Activated T-helper 17 cell treated with anti-CD3 and anti-CD28 coated beads, Interleukin-2, amount 50 U/mL, for 72 hours (primary cell): ENCODE data around the gene FHOD3. TPM values are rescaled to one million over a fixed set of nuclear protein-coding genes. Genes with fewer than 3 reads are reported as not detected.

Source experiments
- ATAC-seq: fragments of 150-1000 bp; cut with Tn5 transposase; replicated peaks from 2 replicates; pipeline ENCODE4 v1.10.0; 2021; ENCODE audit warnings: mild to moderate bottlenecking, moderate library complexity
- H3K27ac Mint-ChIP-seq: one replicate; pipeline ENCODE4 v1.8.0; 2022; ENCODE audit warnings: mixed read lengths
- H3K27me3 Mint-ChIP-seq: one replicate; pipeline ENCODE4 v1.8.0; 2022; ENCODE audit warnings: mixed read lengths
- H3K36me3 Mint-ChIP-seq: one replicate; pipeline ENCODE4 v1.8.0; 2022; ENCODE audit warnings: low read depth, mild to moderate bottlenecking, mixed read lengths
- H3K4me1 Mint-ChIP-seq: one replicate; pipeline ENCODE4 v1.8.0; 2022; ENCODE audit warnings: mixed read lengths
- H3K4me3 Mint-ChIP-seq: one replicate; pipeline ENCODE4 v1.8.0; 2022; ENCODE audit warnings: mild to moderate bottlenecking, mixed read lengths
- H3K9me3 Mint-ChIP-seq: one replicate; pipeline ENCODE4 v1.8.0; 2022; ENCODE audit warnings: mixed read lengths
- total RNA-seq, 2 donors: library from RNA; stranded (reverse); gene quantifications; one replicate each; pipeline ENCODE4 v1.2.3, GENCODE V29; 2022

Gene FHOD3
- total RNA-seq, 2 donors from 2014 or later: not detected

DNA sequence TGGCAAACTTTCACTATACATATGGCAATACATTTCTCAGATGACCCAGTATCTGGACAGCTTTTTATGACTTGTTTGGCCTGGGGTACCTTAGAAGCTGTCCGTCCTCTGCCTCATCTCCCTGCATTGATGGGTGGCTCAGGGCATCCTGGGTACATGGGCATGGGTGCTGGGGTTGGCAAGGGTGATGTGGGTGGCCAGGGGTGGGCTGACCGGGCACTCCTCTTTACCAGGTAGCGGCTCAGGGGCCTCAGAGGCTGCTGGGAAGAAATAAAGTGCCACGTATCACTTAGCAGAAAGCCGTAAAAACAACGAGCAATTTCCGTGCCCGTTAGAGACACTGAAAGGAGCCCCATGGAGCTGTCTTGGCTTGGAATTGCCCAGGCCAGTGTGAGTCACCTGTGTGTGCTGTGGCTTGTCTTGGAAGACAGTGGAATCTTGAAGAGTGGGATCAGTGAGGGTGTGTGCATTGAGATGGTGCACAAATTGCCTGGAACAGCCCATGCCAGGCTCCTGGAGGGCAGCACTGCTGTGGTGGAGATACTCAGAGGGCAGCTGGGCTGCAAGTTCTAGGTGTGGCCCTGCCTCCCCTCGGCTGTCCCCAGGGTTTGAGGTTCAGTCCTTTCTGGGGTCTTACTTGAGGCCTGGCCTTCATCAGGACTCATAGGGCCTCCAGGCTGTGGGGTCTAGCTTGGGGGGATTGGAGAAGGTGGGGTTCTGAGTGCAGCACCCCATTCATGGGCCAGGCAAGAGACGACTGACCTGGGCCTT, 88.8 kb downstream of the FHOD3 start:
- H3K27me3 Mint-ChIP-seq: peaks cover 7% of the 10 kb centered on the region
- H3K36me3 Mint-ChIP-seq: no peaks in the 10 kb centered on the region
- H3K4me1 Mint-ChIP-seq: no peaks in the 10 kb centered on the region
- no peak overlapping the region for H3K27ac Mint-ChIP-seq
- ATAC-seq: no peak
- no peak overlapping the region for H3K4me3 Mint-ChIP-seq
- H3K9me3 Mint-ChIP-seq: no peaks in the 10 kb centered on the region

DNA sequence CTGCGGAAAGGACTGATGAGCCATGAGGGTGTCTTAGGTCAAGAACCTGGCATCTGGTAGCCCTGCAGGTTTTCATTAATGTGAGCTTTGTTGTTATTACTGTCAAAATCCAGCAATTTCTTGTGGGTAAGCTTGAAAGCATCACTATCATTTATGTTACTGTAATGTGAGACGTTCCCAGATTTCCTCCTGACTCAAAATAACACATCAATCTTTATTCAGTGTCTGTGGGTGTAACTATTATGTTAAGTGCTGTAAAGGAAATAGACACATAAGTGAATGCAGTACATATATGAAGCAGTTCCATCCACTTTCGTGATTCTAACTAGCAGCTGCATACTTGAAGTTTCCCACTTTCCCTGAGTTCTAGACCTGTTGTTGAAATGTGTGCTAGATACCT, 89.8 kb downstream of the FHOD3 start:
- Mint-ChIP-seq H3K36me3 (no peaks in the 10 kb centered on the region), H3K9me3 (no peaks in the 10 kb centered on the region), H3K27me3 (peaks cover 5% of the 10 kb centered on the region), H3K4me1 (no peaks in the 10 kb centered on the region), H3K27ac (no peak overlapping the region), H3K4me3 (no peak overlapping the region)
- ATAC-seq: no peak

DNA sequence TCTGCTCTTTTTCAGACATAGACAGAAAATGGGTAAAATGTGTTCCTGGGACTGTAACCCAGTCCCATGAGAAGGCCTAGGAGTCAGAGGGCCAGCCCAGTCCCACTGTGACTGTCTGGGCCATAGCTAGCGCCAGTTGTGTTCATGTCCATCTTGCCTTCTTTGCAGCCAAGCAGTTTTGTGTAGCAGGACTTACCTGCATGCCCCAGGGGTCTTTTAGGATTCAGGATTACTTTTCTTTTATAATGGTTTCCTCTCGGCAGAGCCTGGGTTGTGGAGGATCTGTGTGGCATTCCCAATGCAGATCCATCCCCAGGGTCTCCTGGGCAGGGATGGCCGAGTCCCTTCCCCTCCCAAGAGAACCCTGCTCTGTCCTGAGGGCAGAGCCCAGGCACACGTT, 90.8 kb downstream of the FHOD3 start:
- Mint-ChIP-seq H3K4me3 (no peak overlapping the region), H3K27me3 (peaks cover 5% of the 10 kb centered on the region), H3K9me3 (no peaks in the 10 kb centered on the region), H3K27ac (no peak overlapping the region), H3K4me1 (no peaks in the 10 kb centered on the region), H3K36me3 (no peaks in the 10 kb centered on the region)
- ATAC-seq: no peak

DNA sequence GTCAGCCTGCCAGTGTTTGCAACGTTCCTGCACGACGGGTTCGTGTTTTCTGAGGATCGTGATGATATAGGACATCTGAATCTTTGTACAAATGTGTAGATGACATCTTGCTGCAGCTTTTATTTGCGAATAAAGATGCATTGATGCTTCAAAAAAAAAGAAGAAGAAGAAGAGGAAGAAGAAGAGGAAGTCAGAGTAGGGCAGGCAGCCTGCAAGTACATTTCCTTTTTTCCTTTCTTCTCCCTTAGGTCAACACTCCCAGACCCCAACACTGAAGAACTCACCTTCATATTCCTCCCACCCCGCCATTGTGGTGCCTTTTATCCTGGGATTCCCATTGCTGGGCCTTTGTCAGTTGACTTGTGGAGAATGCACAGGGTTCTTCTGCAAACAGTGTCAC, 91.5 kb downstream of the FHOD3 start:
- no peak overlapping the region for H3K27ac Mint-ChIP-seq

DNA sequence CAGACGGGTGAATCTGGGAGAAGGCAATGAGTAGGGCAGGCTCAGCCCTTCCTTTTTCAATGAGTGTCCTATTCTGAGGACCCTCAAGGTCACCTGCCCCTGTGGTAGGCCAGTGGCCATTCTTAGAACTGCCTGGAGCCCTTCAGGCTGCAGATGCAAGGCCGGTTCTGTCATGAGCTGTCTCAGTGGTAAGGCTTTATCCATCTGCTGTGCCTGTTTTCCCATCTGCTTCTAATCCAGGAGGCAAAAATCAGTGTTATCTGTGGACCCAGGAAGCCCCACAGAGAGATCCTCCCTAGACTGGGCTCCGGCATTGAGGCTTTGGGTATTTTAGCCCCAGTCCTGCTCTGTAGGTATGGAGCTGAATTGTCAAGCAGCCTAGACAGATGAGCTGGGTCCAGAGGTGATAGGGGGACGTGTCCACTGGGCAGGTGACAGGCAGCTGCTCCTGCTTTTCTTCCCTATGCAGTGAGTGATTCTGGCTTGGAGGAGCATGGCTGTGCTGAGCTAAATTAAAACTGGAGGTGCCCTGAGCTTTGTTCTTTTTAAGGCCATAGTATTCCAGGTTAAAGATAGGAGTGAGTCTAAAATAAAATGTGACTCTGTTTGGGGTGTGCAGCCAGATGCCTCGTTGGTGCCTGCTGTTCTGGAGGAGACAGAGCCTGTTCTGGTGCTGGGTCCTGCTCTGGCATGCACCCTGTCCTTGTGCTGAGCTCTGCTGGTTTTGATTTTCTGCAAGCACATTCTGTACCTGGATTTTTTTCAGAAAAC, 92.5 kb downstream of the FHOD3 start:
- no peak overlapping the region for H3K27ac Mint-ChIP-seq
- peaks cover 5% of the 10 kb centered on the region for H3K27me3 Mint-ChIP-seq
- peaks cover 5% of the 10 kb centered on the region for H3K9me3 Mint-ChIP-seq
- no peaks in the 10 kb centered on the region for H3K4me1 Mint-ChIP-seq
- no peaks in the 10 kb centered on the region for H3K36me3 Mint-ChIP-seq
- H3K4me3 Mint-ChIP-seq: no peak overlapping the region
- no peak for ATAC-seq

More for the DNA sequence above, 91.5 kb downstream of the FHOD3 start:
- no peak overlapping the region for H3K4me3 Mint-ChIP-seq
- H3K36me3 Mint-ChIP-seq: no peaks in the 10 kb centered on the region
- H3K9me3 Mint-ChIP-seq: peaks cover 4% of the 10 kb centered on the region
- H3K4me1 Mint-ChIP-seq: no peaks in the 10 kb centered on the region
- H3K27me3 Mint-ChIP-seq: peaks cover 5% of the 10 kb centered on the region
- no peak for ATAC-seq

DNA sequence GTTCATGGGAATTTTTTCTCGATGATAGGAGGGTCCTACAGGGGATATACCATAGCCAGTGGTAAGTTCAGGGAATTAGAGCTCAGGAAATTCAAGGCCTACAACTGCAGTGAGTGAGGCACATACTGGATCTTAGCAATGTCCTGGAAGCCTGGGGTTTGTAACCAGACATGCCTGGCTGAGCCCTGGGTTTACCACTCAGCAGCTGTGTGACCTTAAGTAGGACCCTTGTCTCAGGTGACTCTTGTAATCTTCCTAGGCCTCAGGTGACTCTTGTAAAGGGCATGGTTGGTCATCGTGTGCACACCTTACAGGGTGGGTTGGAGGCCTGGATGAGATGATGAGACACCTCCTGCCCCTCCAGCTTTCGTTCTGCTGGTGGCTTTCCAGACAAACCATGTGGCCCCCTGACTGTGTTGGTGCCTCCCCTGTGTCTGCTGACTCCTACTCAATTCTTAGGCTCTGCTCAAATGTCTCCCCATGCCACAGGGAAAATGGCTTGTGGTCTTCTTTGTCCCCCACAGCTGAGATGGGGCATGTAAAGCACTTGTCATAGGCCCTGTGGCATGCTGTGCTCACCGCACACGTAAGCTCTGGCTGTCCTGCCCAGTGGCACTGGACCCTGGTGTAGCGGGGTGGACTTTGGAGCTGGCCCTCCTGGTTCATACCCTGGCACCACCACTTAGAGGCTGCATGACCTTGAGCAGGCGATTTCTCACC, 94.1 kb downstream of the FHOD3 start:
- Mint-ChIP-seq H3K9me3 (peaks cover 7% of the 10 kb centered on the region), H3K4me1 (no peaks in the 10 kb centered on the region), H3K4me3 (no peak overlapping the region), H3K27ac (no peak overlapping the region), H3K27me3 (peaks cover 5% of the 10 kb centered on the region), H3K36me3 (no peaks in the 10 kb centered on the region)
- ATAC-seq: no peak

DNA sequence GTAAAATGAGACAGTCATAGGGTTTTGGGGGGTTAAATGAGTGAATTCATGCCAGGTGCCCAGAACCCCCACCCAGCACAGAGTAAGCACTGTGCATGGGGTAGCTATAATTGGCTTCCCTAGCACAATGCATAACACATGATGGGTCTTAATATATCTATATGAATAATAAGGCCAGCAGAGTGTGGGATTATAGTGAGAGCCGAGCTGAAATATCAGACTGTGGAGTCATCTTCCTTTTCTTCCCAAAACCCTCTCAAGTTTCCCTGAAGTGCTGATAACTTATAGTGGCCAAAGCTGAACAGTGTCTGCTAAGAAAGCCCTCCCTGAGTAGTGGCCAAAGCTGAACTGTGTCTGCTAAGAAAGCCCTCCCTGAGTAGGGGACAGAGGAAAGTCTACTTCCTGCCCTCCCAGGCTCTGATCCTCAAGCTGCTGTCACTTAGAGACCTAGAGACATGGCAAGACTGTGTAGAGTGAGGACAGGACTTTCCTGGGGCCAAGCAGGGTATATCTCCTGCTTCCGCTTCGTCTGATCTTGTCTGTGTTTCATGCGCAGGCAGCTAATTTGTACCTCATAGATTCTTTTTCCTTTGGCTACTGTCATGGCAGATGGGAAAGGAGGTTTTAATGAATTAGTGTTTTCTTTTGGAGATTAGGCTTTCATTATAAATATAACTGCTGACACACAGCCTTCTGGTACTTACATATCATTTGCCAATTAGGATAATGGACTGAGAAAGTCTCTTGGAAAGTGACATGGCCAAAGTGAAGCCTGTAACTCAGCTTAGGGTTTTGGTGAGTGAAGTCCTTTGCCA, 94.9 kb downstream of the FHOD3 start:
- no peak overlapping the region for H3K27ac Mint-ChIP-seq
- no peaks in the 10 kb centered on the region for H3K4me1 Mint-ChIP-seq
- H3K9me3 Mint-ChIP-seq: peaks cover 7% of the 10 kb centered on the region
- no peak overlapping the region for H3K4me3 Mint-ChIP-seq
- peaks cover 5% of the 10 kb centered on the region for H3K27me3 Mint-ChIP-seq
- no peaks in the 10 kb centered on the region for H3K36me3 Mint-ChIP-seq
- ATAC-seq: no peak

DNA sequence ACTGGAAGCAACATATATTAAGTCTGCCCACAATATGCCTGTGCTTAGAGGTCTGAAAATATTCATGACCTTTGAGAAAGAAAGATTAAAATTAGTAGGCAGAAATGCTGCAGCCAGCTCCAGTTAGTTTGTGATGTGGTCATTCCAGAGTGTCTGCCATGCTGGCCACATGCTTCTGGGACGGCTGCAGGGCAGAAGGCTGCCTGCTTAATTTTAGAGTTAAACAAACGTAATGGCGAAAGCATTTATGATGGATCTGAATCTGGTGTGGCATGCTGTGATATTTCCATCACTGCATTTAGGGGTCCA, 95.4 kb downstream of the FHOD3 start:
- no peak overlapping the region for H3K4me3 Mint-ChIP-seq
- H3K4me1 Mint-ChIP-seq: no peaks in the 10 kb centered on the region
- peaks cover 7% of the 10 kb centered on the region for H3K9me3 Mint-ChIP-seq
- H3K27ac Mint-ChIP-seq: no peak overlapping the region
- no peak for ATAC-seq
- H3K27me3 Mint-ChIP-seq: peaks cover 5% of the 10 kb centered on the region
- H3K36me3 Mint-ChIP-seq: no peaks in the 10 kb centered on the region

DNA sequence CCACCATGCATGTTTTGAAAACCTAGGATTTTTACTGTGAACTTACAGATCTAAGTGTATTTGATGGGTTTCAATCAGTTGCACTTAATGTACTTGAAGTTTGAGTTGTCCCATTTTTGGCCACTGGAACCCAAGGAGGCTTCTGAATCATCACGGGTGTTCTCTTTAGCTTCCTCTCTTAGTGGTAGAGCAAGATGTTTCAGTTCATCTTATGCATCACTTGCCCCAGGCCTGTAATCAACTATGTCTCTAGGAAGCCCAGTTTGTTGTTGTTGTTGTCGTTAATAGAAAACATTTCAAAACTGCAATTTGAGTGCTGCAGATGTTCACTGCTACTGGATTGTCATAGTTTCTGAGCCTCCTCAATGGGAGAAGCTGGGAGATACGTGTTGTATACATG, 97.0 kb downstream of the FHOD3 start:
- Mint-ChIP-seq H3K4me3 (no peak overlapping the region), H3K27me3 (peaks cover 1% of the 10 kb centered on the region), H3K9me3 (peaks cover 7% of the 10 kb centered on the region), H3K27ac (no peak overlapping the region), H3K4me1 (no peaks in the 10 kb centered on the region), H3K36me3 (no peaks in the 10 kb centered on the region)
- ATAC-seq: no peak

DNA sequence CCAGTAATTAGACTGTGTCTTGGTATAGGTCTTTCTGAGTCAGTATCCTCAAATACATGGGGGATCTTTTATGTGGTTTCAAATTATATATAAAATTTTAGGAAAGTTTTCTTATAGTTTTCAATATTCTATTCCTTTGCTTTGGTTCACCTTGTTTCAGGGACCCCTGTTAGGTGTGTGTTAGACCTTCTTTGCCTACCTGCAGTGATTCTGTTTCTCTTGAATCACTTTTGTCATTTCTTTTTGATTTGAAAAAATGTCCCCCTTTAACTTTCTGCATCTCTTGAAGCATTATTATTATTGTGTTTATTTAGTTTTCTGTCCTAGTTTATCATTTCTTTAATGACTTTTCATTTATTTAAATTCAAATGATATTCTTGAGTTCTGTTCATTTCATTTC, 98.7 kb downstream of the FHOD3 start:
- H3K27me3 Mint-ChIP-seq: peaks cover 5% of the 10 kb centered on the region
- no peaks in the 10 kb centered on the region for H3K4me1 Mint-ChIP-seq
- H3K9me3 Mint-ChIP-seq: peaks cover 7% of the 10 kb centered on the region
- ATAC-seq: no peak
- H3K4me3 Mint-ChIP-seq: no peak overlapping the region
- H3K27ac Mint-ChIP-seq: no peak overlapping the region
- H3K36me3 Mint-ChIP-seq: no peaks in the 10 kb centered on the region

DNA sequence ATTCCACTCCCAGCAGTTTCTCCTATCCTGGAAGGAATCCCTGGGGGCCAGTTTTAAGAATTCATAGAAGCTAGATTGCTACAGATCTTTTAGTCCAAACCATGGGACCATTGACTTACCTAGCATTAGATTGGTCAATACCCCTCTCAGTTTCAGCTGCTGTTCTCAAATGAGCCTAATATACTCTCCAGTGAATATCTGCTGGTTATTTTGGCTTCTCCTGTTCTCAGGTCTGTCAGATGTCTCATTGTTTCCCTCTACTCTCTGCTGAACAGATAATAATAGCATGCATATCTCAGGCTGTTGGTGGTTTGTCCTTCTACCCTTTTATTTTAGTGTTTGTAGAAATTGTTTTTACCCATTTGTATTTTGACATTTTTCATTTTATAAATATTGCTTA, 99.5 kb downstream of the FHOD3 start:
- Mint-ChIP-seq H3K9me3 (peaks cover 7% of the 10 kb centered on the region), H3K4me3 (no peak overlapping the region)
- ATAC-seq: no peak

DNA sequence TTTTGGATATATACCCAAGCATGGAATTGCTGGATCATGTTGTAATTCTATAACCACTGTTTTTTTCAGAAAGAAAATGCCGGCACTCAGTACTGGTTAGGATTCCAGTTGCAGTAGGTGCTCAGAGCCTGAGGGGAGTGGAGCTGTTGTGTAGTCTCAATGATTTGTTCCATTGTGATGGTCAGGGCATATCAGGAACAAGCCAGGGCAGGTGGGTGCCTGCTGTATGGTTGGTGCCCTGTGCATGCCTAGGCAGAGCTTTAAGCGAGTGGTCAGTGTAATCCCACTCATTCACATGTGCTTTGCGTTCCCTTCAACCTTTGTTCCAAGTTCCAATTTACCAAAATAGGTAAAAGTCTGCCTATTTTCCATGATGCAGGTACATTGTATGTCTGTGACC, 100.9 kb downstream of the FHOD3 start:
- no peaks in the 10 kb centered on the region for H3K36me3 Mint-ChIP-seq
- no peak for ATAC-seq
- H3K27ac Mint-ChIP-seq: no peak overlapping the region
- no peaks in the 10 kb centered on the region for H3K4me1 Mint-ChIP-seq
- no peak overlapping the region for H3K4me3 Mint-ChIP-seq
- H3K9me3 Mint-ChIP-seq: peaks cover 7% of the 10 kb centered on the region
- H3K27me3 Mint-ChIP-seq: peaks cover 5% of the 10 kb centered on the region

More for the DNA sequence above, 99.5 kb downstream of the FHOD3 start:
- Mint-ChIP-seq H3K36me3 (no peaks in the 10 kb centered on the region), H3K27me3 (peaks cover 5% of the 10 kb centered on the region), H3K27ac (no peak overlapping the region), H3K4me1 (no peaks in the 10 kb centered on the region)

DNA sequence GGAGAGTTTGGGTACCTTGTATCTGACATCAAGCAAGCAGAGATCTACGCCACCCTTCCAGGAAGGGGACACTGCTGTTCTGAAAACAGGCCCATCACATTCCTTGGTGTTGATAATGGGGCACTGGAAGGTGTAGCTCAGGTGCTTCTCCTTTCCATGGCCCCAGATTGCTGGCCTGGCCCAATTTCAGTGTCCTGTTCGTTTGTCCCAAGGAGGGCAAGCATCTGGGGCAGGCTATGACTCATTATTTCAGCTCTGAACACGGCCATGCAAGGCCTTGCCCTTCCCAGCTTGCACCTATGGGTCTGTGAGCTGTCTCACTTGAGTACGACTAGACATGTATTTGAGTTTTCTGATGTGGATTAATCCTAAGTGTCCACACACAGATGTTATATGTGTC, 101.5 kb downstream of the FHOD3 start:
- H3K4me3 Mint-ChIP-seq: no peak overlapping the region
- H3K9me3 Mint-ChIP-seq: peaks cover 3% of the 10 kb centered on the region
- no peaks in the 10 kb centered on the region for H3K4me1 Mint-ChIP-seq
- H3K36me3 Mint-ChIP-seq: no peaks in the 10 kb centered on the region
- ATAC-seq: no peak
- H3K27ac Mint-ChIP-seq: no peak overlapping the region
- peaks cover 5% of the 10 kb centered on the region for H3K27me3 Mint-ChIP-seq

DNA sequence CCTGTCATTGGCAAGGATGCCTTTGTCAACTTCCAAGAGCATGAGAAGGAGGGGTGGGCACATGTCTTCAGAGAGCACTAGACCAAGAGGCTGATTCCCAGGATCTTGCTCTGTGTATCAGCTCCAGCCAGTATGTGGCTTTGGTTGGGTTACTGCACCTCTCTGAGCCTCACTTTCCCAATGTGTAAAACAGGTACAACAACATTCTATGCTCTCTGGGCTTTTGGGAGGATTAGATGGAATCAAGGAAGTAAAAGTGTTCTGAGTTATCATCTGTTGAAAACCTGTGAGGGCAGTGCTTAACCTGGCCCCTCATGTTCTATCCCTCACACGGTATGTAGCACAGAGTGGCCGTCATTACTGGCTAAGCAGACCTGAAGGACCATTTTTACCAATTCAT, 103.9 kb downstream of the FHOD3 start:
- H3K27me3 Mint-ChIP-seq: peaks cover 5% of the 10 kb centered on the region
- no peak overlapping the region for H3K27ac Mint-ChIP-seq
- no peaks in the 10 kb centered on the region for H3K9me3 Mint-ChIP-seq
- H3K36me3 Mint-ChIP-seq: no peaks in the 10 kb centered on the region
- no peaks in the 10 kb centered on the region for H3K4me1 Mint-ChIP-seq
- no peak overlapping the region for H3K4me3 Mint-ChIP-seq
- no peak for ATAC-seq
